SK-N-SH (cell line): ENCODE results near the gene CDKN2B-AS1. TPM values are rescaled to one million over a fixed set of nuclear protein-coding genes. Genes with fewer than 3 reads are reported as not detected.
A peak's percentile ranks its signal among the peaks of the same experiment; 100 is the strongest.

Source experiments
- CTCF ChIA-PET: fragments of 300-600, 350-600 bp; formaldehyde crosslinking; extraction: SDS; loops from one replicate; lab custom pipeline; 2021; lab: Yijun Ruan, JAX
- POLR2A ChIA-PET: fragments of 350-600 bp; sonication (Branson Sonifier 250); formaldehyde crosslinking; extraction: SDS; loops from one replicate; lab custom pipeline; 2020; ENCODE audit warnings: antibody characterized with exemption, inconsistent platforms; lab: Yijun Ruan, JAX
- DNase-seq: peaks from one replicate; pipeline ENCODE4 v3.0.0; 2012
- H2AFZ ChIP-seq: fragments of 200-600 bp; sonication (generic); 2 replicates; pipeline ENCODE4 v1.8.1; 2016; ENCODE audit warnings: antibody characterized with exemption, mild to moderate bottlenecking, low read depth
- H3F3A ChIP-seq: fragments of 200-600 bp; sonication (generic); replicated peaks from 2 replicates; pipeline ENCODE3; 2016; ENCODE audit warnings: antibody characterized with exemption, mild to moderate bottlenecking; ENCODE audit not compliant: insufficient read depth
- H3K27ac ChIP-seq, 2 experiments: fragments of 200-500 bp in 1 of 2; fragments of 200-600 bp in 1 of 2; sonication (Bioruptor generic) in 1 of 2; sonication (generic), shearing (Covaris generic) in 1 of 2; 2 replicates each; pipeline versions ENCODE4 v1.5.1 to v1.6.1; 2014 to 2016; ENCODE audit warnings: low read depth in 2 of 2, inconsistent platforms in 1 of 2, low read length in 1 of 2, mild to moderate bottlenecking in 1 of 2, mixed read lengths in 1 of 2
- H3K27me3 ChIP-seq: fragments of 200-600 bp; sonication (generic), shearing (Covaris generic); 2 replicates; pipeline ENCODE4 v1.6.1; 2016; ENCODE audit warnings: mixed run types; ENCODE audit not compliant: insufficient read depth
- H3K36me3 ChIP-seq, 2 experiments: fragments of 200-500 bp in 1 of 2; fragments of 200-600 bp in 1 of 2; sonication (Bioruptor generic) in 1 of 2; sonication (generic) in 1 of 2; replicated peaks in 1 of 2; 2 replicates each; pipeline versions ENCODE3 to v1.5.1; 2014 to 2016; ENCODE audit warnings: low read length in 1 of 2, mild to moderate bottlenecking in 1 of 2; ENCODE audit not compliant: insufficient read depth in 2 of 2, control insufficient read depth in 1 of 2
- H3K4me1 ChIP-seq, 2 experiments: fragments of 200-500 bp in 1 of 2; fragments of 200-600 bp in 1 of 2; sonication (Bioruptor generic) in 1 of 2; sonication (generic), shearing (Covaris generic) in 1 of 2; 2 replicates each; pipeline versions ENCODE4 v1.5.1 to v1.6.1; 2014 to 2016; ENCODE audit warnings: low read depth in 1 of 2, low read length in 1 of 2, mixed run types in 1 of 2; ENCODE audit not compliant: insufficient read depth in 2 of 2, control insufficient read depth in 1 of 2
- H3K4me2 ChIP-seq: fragments of 200-600 bp; sonication (generic), shearing (Covaris generic); 2 replicates; pipeline ENCODE4 v1.6.1; 2017; ENCODE audit warnings: mixed run types
- H3K4me3 ChIP-seq, 2 experiments: fragments of 200-500 bp in 1 of 2; fragments of 200-600 bp in 1 of 2; sonication (Bioruptor generic) in 1 of 2; sonication (generic), shearing (Covaris generic) in 1 of 2; 2 replicates each; pipeline versions ENCODE4 v1.5.1 to v1.8.1; 2014 to 2016; ENCODE audit warnings: low read depth in 2 of 2, inconsistent platforms in 1 of 2, low read length in 1 of 2, mild to moderate bottlenecking in 1 of 2, mixed read lengths in 1 of 2, moderate library complexity in 1 of 2
- H3K79me2 ChIP-seq: fragments of 200-600 bp; sonication (generic); 2 replicates; pipeline ENCODE4 v1.8.1; 2017; ENCODE audit warnings: mild to moderate bottlenecking; ENCODE audit not compliant: insufficient read depth
- H3K9ac ChIP-seq: fragments of 200-600 bp; sonication (generic); 2 replicates; pipeline ENCODE4 v1.6.1; 2017; ENCODE audit warnings: mixed run types
- H3K9me2 ChIP-seq: fragments of 200-600 bp; sonication (generic); 2 replicates; pipeline ENCODE4 v1.6.1; 2017; ENCODE audit warnings: mixed run types
- H3K9me3 ChIP-seq: fragments of 200-600 bp; sonication (generic); 2 replicates; pipeline ENCODE4 v1.6.1; 2017; ENCODE audit warnings: mixed run types, mild to moderate bottlenecking, moderate library complexity
- H4K20me1 ChIP-seq: fragments of 200-600 bp; sonication (generic); 2 replicates; pipeline ENCODE4 v1.6.1; 2017; ENCODE audit warnings: mild to moderate bottlenecking, mixed run types; ENCODE audit not compliant: insufficient read depth
- CTCF ChIP-seq: fragments of 200-600 bp; sonication (generic); IDR thresholded peaks from 2 replicates; pipeline ENCODE4 v1.6.1; 2017; ENCODE audit warnings: antibody characterized with exemption, mild to moderate bottlenecking, moderate library complexity
- NRF1 ChIP-seq: IDR thresholded peaks from 2 replicates; pipeline ENCODE4 v1.6.1; 2012; ENCODE audit warnings: low read depth, mild to moderate bottlenecking, low read length
- TEAD4 ChIP-seq: IDR thresholded peaks from 2 replicates; pipeline ENCODE4 v1.4.0; 2012; ENCODE audit warnings: mild to moderate bottlenecking, borderline replicate concordance; ENCODE audit not compliant: insufficient read depth
- WGBS: methylation state at CpG from one replicate; pipeline ENCODE4 v1.1.6; 2017; ENCODE audit warnings: low lambda C conversion rate; 5-methylcytosine and 5-hydroxymethylcytosine counted together
- polyA plus RNA-seq, 3 experiments: library from polyadenylated mRNA; depleted of rRNA; stranded (reverse); fragments of >200 nt; gene quantifications; 2 replicates each; pipeline ENCODE4 v1.2.3, GENCODE V29; 2012
- small RNA-seq, 7 experiments: library from RNA; depleted of rRNA; stranded (forward); fragments of <200 nt; gene quantifications; one replicate each; pipeline ENCODE3, GENCODE V24; 2012

CDKN2B-AS1 gene
- polyA plus RNA-seq, 1 of the 3 experiments (the other 2 are of a cell fraction), result 0.25 TPM

- peak overlapping the region in 1 of 2 experiments; percentile 15; a peak in 1 of 4 replicates for H3K27ac ChIP-seq
- no peak for DNase-seq
- no peaks in the 10 kb centered on the region for H3F3A ChIP-seq
- CTCF ChIA-PET, result no interaction called here
- H2AFZ ChIP-seq, result no peak overlapping the region
- TF ChIP-seq CTCF, result no peak
- TF ChIP-seq NRF1, result no peak
- TF ChIP-seq TEAD4, result no peak
- 0% methylated on average over 1 of the region's 1 CpG for WGBS
- no peaks in the 10 kb centered on the region for H4K20me1 ChIP-seq
- 0 out of 4 replicates have a peak, but pooled peaks cover 0 to 4% of the 10 kb centered on the region in 2 experiments for H3K4me1 ChIP-seq
- no peak overlapping the region; the same call in 1 of the 2 replicates for H3K4me2 ChIP-seq
- no peaks in the 10 kb centered on the region for H3K9me2 ChIP-seq
- H3K79me2 ChIP-seq, result no peaks in the 10 kb centered on the region
- H3K4me3 ChIP-seq, result no peak overlapping the region
- no peak overlapping the region for H3K9ac ChIP-seq
- no peaks in the 10 kb centered on the region; the same call in none of the 2 replicates for H3K27me3 ChIP-seq
- H3K36me3 ChIP-seq, result no peaks in the 10 kb centered on the region
- POLR2A ChIA-PET, result no interaction called here
- H3K9me3 ChIP-seq, result no peaks in the 10 kb centered on the region
Observed at GRCh38 chr9:22169727-22170503, 175.3 kb downstream of the CDKN2B-AS1 start.

Small RNAs within 50 kb of the gene (small RNA-seq; reads per million reads assigned to genes)
- gene RF01909 (0 to 2.2 (median 0) reads per million in 7 experiments), gene RF02045 (0 reads per million in 7 experiments)

Other genes with a start within 250 kb of the CDKN2B-AS1 start
- gene MTAP, start 192.2 kb upstream of the CDKN2B-AS1 start, polyA plus RNA-seq (2012; rRNA removed), result 9.8 and 12.6 TPM in 2 replicates
- gene CDKN2A, start 399 bp upstream of the CDKN2B-AS1 start, polyA plus RNA-seq (2012; rRNA removed), result 34.1 and 41.4 TPM in 2 replicates
- 6.3 and 6.4 TPM in 2 replicates for gene CDKN2B, start 14.5 kb downstream of the CDKN2B-AS1 start, polyA plus RNA-seq (2012; rRNA removed)